OCI-M2 (cell line): ENCODE results near the gene TRIB2.

ENCODE experiments used
- DNase-seq: peaks from one replicate; lab custom pipeline; 2025; ENCODE audit not compliant: unreplicated experiment; lab: John Stamatoyannopoulos, UW

Gene TRIB2

GRCh38 chr2:12737738-12738485 is 21.2 kb downstream of the TRIB2 start:
- no peak for DNase-seq

DNA sequence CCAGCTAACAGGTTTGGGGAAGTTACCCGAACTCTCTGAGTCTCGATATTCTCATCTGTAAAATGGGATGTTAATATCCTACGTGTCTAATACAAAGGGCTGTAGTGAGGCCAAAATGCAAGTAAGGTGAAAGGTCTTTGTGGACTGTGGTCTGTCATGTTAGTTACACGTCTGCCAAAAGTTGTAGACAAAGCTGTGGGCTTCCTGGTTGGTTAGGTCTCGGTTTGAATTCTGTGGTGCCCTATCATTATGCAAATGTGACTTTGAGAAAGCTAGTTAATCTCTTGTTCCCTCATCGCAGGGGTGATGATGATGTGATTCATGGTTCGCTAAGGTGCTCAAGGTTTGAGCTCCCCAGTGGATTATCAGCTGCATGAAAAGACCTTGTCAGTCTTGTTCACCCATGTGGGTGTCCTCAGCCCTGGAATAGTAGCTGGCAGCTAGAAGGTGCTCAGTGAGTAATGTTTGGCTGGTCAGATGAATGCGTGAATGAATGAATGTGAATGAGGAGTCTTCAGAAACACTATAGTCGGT is 23.1 kb downstream of the TRIB2 start:
- DNase-seq: no peak

DNA sequence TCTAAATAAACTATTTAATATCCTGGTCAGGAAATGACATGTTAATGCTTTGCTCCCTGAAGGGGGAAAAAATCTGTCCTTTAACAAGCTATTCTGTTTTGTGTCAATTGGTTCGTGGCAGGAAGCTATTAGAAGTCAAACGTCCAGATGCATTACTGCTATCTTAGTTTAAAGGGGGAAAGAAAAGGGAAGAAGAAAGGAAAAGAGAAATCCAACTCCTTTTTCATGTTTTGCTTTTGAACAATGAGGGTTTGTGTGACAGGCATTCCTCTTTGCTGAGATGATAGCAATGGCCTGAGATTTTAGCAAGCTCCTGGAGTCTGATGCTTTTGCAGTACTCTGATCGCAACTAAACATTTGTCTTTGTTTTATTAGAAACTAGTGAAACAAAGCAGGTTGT is 24.6 kb downstream of the TRIB2 start:
- DNase-seq: no peak

GRCh38 chr2:12742891-12743290 is 26.2 kb downstream of the TRIB2 start:
- no peak for DNase-seq

GRCh38 chr2:12750166-12750905 is 33.6 kb downstream of the TRIB2 start:
- no peak for DNase-seq

- no peak for DNase-seq
Measured at GRCh38 chr2:12754643-12755042, 37.9 kb downstream of the TRIB2 start.

- no peak for DNase-seq
Measured at GRCh38 chr2:12755384-12755783, 38.6 kb downstream of the TRIB2 start.

DNA sequence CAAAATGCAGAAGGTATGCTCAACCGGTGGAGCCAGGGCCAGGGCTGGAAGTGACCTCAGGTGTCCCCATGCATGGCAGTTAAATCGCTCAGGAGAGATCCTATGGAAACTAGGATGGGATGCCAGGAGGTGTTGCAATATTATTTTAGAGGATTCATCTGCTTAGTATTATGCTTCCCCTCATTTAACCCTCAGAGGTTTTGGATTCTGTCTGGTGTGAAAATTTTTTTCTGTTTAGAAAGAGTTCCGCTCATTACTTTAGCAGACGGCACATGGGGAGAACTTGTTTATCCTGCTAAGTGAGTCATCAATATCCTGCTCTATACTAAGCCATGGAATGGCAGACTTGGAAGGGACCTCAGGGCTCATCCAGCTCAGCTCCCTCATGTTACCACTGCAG is 42.5 kb downstream of the TRIB2 start:
- no peak for DNase-seq

GRCh38 chr2:12761104-12761503 is 44.4 kb downstream of the TRIB2 start:
- DNase-seq: no peak

DNA sequence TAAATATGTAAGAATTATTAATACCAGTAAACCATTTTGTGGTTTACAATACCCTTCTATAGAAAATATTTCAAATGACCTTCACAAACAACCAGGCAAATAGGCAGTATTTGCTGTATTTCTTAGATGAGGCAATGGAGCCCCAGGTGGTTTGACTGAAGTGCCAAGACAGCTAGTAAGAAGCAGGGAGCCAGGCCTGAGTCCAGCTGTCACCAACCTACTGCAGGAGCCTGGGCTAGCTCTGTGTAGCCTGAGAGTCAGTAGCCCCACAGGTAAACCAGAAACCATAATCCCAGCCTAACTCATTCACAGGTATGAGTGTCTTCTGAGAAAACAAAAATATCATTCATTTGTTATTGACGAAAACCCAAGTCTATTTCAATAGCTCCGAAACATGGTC is 45.6 kb downstream of the TRIB2 start:
- DNase-seq: no peak

GRCh38 chr2:12762976-12763375 is 46.2 kb downstream of the TRIB2 start:
- no peak for DNase-seq

GRCh38 chr2:12763486-12763885 is 46.8 kb downstream of the TRIB2 start:
- DNase-seq: no peak

DNA sequence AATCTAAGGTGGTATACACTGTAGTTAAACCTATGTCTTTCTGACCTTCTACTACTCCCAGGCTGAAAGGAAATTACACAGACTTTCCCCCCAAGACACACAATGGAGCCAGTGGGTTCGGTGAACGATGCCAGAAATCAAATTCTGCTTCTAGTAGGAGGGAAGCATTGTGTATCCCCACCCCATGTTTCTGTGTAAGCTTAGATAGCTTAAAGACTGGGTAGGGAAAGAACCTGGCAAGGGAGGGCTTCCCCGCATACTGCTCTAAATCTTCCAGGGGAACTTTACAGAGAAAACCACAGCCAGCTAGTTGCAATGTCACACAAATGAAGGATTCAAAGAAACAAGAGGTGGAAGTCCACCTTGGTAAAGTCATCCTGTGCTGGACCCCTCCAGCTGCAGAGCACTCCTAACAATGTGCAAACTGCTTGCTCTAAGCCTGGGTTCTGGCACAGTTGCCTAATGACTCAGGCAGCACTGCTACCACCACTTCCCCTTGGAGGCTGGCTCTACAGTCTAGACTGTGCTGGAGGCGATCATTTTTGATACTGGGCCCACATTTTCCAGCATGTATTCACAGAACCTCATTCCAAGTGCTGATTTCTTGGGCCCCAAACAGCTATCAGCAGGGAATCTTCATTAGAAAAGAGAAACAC is 47.5 kb downstream of the TRIB2 start:
- DNase-seq: no peak

DNA sequence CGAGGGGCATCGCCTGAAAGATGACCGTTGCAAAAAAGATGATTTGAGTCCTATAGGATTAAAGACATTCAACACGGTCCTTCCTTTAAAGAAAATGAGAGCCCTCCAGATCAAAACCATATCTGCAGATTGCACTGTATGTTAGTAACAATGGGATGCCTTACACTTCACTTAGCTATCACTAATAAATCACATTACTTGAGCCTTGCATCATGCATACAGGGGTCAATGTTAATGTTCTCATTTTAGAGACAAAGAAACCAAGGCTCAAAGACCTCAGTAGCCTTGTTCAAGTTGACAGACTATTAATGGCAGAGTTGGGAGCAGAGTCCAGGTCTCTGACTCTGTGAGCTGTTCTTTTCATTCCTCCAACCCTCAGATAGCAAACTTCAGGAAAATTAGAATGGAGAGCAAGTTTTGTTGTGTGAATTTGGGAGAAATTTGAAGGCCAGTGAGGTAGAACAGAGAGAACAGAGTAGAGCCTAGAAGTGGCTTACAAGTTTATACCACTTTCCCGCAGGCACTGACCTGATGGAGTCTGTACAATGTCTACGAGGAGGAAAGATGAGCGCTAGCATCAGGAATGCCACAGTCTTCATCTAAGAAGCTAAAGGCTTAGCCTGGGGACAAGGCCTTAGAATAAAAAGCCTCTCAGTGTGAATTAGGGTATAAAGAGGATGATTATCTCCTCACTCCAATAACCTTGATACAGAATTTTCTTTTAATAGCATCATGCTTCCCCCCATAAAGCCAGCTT is 48.3 kb downstream of the TRIB2 start:
- no peak for DNase-seq

DNA sequence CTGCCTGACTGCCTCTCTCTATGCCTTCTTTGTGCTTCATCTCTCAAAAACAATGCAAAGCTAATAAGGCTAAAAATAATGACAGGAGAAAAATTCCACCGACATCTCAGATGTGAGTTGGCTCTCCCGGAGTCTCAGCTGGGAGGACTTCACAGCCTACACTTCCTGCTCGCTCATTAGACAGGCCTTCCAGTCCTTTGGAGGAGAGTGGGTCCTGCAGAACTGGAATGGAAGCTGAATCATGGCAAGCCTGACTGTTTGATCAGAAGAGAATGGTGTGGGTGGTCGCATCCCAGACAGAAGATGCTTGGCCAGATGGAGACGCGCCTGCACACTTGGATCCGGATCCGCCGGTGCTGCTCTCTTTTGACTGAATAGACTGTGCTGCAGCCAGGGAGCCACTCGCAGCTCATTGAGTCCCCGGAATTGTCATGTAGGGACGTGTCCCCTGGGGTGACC is 49.7 kb downstream of the TRIB2 start:
- DNase-seq: no peak

DNA sequence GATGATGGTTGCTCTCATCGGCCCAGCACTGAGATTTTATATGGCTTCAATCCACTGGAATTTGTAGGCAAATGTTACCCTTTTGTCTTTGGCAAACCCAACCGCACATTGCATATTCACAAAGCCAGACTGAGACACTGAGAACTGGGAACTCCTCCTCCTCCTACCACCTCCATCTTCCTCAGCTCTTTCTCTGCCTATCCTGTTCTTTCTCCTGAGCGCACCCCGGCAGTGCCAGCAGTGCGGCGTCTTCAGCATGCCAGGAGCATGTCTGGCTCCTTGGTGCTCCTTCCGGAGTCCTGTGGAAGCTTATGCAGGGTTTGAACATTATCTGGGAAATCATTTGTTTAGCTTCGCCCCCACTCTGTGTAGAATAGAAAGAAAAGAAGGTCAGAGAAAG is 50.8 kb downstream of the TRIB2 start:
- no peak for DNase-seq

DNA sequence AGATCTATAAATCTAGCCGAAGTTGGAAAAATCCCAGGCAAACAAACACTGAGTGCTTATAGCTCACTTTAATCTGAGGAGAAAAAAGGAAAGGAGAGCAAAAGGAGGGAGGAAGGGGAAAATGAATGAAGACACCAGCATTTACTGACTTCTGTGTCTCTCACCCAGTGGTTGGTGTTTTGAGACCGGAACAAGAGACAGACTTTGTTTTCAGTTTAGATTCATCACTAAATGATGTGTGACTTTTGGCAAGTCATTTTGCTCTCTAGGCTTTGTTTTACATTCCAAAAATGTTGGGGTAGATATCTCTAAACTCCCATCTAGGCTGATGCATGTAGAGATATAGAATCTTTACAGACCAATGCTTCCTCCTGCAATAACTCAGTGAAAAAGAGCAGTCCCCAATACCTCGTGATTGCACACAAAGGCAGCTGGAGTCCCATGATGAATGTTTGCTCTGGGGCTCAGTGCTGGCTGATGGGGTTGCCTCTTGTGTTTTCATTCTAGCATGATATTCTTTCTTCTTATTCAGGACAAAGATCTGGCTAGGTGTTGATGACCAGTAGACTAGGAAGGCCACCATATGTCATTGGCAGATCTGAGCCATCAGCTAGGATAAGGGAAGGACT is 51.4 kb downstream of the TRIB2 start:
- no peak for DNase-seq

DNA sequence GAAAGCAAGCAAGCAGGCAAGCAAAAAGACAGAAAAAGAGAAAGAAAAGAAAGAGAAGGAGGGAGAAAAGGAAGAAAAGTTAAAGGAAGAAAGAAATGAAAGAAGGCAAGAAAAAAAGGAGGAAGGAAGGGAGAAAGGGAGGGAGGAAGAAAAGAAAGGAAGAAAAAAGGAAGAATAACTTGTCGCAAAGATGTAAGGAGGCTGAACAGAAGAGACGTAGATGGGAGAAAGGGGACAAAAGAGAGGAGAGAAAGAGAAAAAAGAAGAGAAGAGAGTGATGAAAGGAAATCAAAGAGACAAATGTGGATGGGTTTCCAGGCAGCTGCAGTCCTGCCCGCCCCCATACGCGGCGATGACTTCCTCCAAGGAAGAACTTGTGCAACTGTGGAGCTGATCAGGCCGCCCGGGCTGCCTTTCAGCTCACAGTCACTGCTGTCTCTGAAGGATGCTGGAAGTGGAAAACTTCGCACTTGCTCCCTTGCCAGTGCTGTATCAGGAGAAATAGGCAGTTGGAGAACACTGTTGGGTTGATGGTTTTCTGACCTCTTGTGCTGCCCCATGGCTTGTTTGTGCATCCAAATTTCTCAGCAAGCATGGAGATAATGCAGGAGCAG is 52.9 kb downstream of the TRIB2 start:
- no peak for DNase-seq

GRCh38 chr2:12770300-12770968 is 53.7 kb downstream of the TRIB2 start:
- DNase-seq: no peak

DNA sequence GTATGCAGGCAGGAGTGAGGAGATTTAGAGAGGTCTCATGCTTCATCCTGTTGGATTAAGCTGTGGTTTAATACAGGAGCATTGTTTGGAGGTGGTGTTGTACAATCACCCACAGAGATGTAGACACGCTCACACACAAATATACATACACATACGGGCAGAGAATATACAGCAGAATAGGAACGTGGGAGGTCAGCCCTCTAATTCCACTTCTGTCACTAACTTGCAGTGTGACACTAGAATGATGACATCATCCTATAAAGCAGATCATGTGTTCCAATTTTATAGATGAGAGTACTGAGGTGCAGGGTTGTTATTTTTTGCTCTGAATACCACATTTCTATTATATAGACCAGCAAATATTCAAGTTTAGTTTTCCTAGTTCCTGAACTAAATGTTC is 54.4 kb downstream of the TRIB2 start:
- DNase-seq: no peak
